ENCODE results near the gene CPA1.

DNA sequence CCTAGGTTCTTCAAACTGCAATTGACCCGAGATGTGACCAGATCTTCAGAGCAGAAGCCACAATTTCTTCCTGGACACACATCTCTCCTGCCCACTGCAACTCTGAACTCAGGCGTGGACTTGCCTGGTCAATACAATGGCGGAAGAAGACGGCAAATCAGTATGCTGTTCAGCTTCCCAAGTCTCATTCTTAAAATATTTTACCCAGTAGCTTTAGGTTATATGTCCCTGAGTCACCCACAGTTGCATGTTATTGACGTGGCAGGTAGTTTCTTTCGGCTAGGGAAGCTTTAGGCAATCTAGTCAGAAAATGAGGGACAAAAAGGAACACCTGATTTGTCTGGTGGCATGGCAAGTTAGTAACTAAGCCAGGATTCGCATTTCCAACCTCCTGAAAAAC, 38.0 kb downstream of the CPA1 start:
- TF ChIP-seq, protein P1, sequence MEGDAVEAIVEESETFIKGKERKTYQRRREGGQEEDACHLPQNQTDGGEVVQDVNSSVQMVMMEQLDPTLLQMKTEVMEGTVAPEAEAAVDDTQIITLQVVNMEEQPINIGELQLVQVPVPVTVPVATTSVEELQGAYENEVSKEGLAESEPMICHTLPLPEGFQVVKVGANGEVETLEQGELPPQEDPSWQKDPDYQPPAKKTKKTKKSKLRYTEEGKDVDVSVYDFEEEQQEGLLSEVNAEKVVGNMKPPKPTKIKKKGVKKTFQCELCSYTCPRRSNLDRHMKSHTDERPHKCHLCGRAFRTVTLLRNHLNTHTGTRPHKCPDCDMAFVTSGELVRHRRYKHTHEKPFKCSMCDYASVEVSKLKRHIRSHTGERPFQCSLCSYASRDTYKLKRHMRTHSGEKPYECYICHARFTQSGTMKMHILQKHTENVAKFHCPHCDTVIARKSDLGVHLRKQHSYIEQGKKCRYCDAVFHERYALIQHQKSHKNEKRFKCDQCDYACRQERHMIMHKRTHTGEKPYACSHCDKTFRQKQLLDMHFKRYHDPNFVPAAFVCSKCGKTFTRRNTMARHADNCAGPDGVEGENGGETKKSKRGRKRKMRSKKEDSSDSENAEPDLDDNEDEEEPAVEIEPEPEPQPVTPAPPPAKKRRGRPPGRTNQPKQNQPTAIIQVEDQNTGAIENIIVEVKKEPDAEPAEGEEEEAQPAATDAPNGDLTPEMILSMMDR (conservative IDR thresholded peaks at IDR 0.05) = no peak
- TF ChIP-seq EZH2 (IDR thresholded peaks at IDR 0.05; ENCODE audit: low read depth) = no peak

Data from PC-9 (cell line).